Activated naive CD4-positive, alpha-beta T cell treated with anti-CD3 and anti-CD28 coated beads, Interleukin-2, amount 10 ng/mL, durations not matched to agents 7 days and 5 days (primary cell): ENCODE measurements around the gene ZBTB20.
"Not testable (repeated sequence)": the region's sequence is repeated elsewhere in the genome, so short reads cannot be mapped to it uniquely, and the experiment has no call there.

Experiments used
- CTCF ChIA-PET: fragments of 350-600 bp; sonication (Branson Sonifier 250); formaldehyde crosslinking; loops from one replicate; lab custom pipeline; 2021; ENCODE audit warnings: antibody characterized with exemption; lab: Charles Lee
- DNase-seq: peaks from one replicate; pipeline ENCODE4 v3.0.0-alpha.2; 2020
- H3K27ac Mint-ChIP-seq: one replicate; pipeline ENCODE4 v1.8.0; 2021; ENCODE audit warnings: mild to moderate bottlenecking, moderate library complexity, mixed read lengths
- H3K27me3 Mint-ChIP-seq: one replicate; pipeline ENCODE4 v1.8.0; 2021; ENCODE audit warnings: mild to moderate bottlenecking, mixed read lengths
- H3K36me3 Mint-ChIP-seq: one replicate; pipeline ENCODE4 v1.8.0; 2021; ENCODE audit warnings: mixed read lengths
- H3K4me1 Mint-ChIP-seq: one replicate; pipeline ENCODE4 v1.8.0; 2021; ENCODE audit warnings: mixed read lengths
- H3K4me3 Mint-ChIP-seq: one replicate; pipeline ENCODE4 v1.8.0; 2021; ENCODE audit warnings: mild to moderate bottlenecking, moderate library complexity, mixed read lengths
- H3K9me3 Mint-ChIP-seq: one replicate; pipeline ENCODE4 v1.8.0; 2021; ENCODE audit warnings: mixed read lengths

The ZBTB20 gene

GRCh38 chr3:115113367-115113766 lies 33.7 kb downstream of the ZBTB20 start:
- DNase-seq = no peak
- Mint-ChIP-seq H3K27me3 (no peaks in the 10 kb centered on the region), H3K4me1 (no peaks in the 10 kb centered on the region), H3K27ac (no peak overlapping the region), H3K9me3 (no peaks in the 10 kb centered on the region), H3K4me3 (no peak overlapping the region), H3K36me3 (no peaks in the 10 kb centered on the region)
- CTCF ChIA-PET = no interaction called here

- Mint-ChIP-seq H3K4me1 (no peaks in the 10 kb centered on the region), H3K27me3 (no peaks in the 10 kb centered on the region), H3K9me3 (peaks cover 2% of the 10 kb centered on the region), H3K4me3 (no peak overlapping the region), H3K27ac (no peak overlapping the region), H3K36me3 (peaks cover 4% of the 10 kb centered on the region)
- CTCF ChIA-PET = interaction anchor here (0.6 kb wide), 1 partner anchor 700 kb away, joined by 3 read pairs; no protein-coding TSS in a partner anchor
- no peak for DNase-seq
Observed at GRCh38 chr3:115111632-115112031, 35.5 kb downstream of the ZBTB20 start.

DNA sequence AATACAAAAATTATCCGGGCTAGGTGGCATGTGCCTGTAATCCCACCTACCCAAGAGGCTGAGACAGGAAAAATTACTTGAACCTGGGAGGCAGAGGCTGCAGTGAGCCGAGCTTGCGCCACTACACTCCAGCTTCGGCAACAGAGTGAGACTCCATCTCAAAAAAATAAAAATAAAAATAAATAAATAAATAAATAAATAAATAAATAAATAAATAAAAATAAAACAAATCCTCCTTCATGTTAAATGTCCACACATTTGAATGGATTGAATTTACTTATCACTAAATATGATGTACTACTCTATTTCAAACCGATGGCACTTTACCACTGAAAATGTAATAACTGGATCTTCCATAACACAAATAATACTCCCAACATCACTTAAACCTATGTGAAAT lies 36.3 kb downstream of the ZBTB20 start:
- CTCF ChIA-PET = no interaction called here
- no peak for DNase-seq
- Mint-ChIP-seq H3K27ac (no peak overlapping the region), H3K27me3 (no peaks in the 10 kb centered on the region), H3K4me3 (no peak overlapping the region), H3K9me3 (peaks cover 2% of the 10 kb centered on the region), H3K4me1 (no peaks in the 10 kb centered on the region), H3K36me3 (peaks cover 4% of the 10 kb centered on the region)

- CTCF ChIA-PET = interaction anchor here (0.7 kb wide), 1 partner anchor 25 kb away, joined by 4 read pairs; no protein-coding TSS in a partner anchor
- H3K4me3 Mint-ChIP-seq, H3K27me3 Mint-ChIP-seq, H3K9me3 Mint-ChIP-seq, DNase-seq, H3K27ac Mint-ChIP-seq, H3K4me1 Mint-ChIP-seq, H3K36me3 Mint-ChIP-seq: not testable (repeated sequence)
Observed at GRCh38 chr3:115110066-115110465, 37.0 kb downstream of the ZBTB20 start.

- Mint-ChIP-seq H3K4me3 (no peak overlapping the region), H3K27ac (no peak overlapping the region), H3K27me3 (no peaks in the 10 kb centered on the region), H3K9me3 (peaks cover 2% of the 10 kb centered on the region), H3K4me1 (no peaks in the 10 kb centered on the region), H3K36me3 (peaks cover 11% of the 10 kb centered on the region)
- CTCF ChIA-PET = no interaction called here
- DNase-seq = no peak
Observed at GRCh38 chr3:115108614-115109013, 38.5 kb downstream of the ZBTB20 start.

DNA sequence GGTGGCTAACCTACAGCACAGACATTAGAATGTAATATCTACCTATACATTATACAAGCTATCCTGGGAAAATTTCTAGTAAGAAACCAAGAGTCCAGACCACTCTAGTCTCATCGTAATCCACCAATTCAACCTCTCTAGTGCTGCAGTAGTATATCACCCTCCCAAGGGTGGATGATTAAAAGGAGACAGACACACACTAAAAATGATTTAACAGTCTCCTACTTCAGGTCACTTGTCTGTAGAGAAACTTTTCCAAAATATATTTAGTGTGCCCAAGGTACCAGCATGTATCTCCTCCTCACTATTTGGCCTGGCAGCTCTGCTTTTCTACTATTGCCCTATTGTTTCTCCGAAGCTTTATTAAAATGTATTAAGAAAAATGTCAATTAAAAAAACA lies 45.0 kb downstream of the ZBTB20 start:
- Mint-ChIP-seq H3K36me3 (peaks cover 7% of the 10 kb centered on the region), H3K27me3 (no peaks in the 10 kb centered on the region), H3K4me1 (peaks cover 21% of the 10 kb centered on the region), H3K9me3 (no peaks in the 10 kb centered on the region), H3K27ac (no peak overlapping the region), H3K4me3 (no peak overlapping the region)
- CTCF ChIA-PET = interaction anchor here (1.5 to 2.7 kb wide), 3 partner anchors 10 to 591 kb away, joined by 3 to 13 read pairs (median 4); no protein-coding TSS in a partner anchor
- no peak for DNase-seq

- H3K4me3 Mint-ChIP-seq = peak overlapping the region; percentile 65
- H3K36me3 Mint-ChIP-seq = peaks cover 7% of the 10 kb centered on the region
- CTCF ChIA-PET = interaction anchor here (1.5 to 2.7 kb wide), 4 partner anchors 9 to 592 kb away, joined by 3 to 13 read pairs (median 6); no protein-coding TSS in a partner anchor
- H3K9me3 Mint-ChIP-seq = no peaks in the 10 kb centered on the region
- no peak for DNase-seq
- H3K27me3 Mint-ChIP-seq = no peaks in the 10 kb centered on the region
- H3K4me1 Mint-ChIP-seq = peaks cover 21% of the 10 kb centered on the region
- H3K27ac Mint-ChIP-seq = peak overlapping the region; percentile 76
Observed at GRCh38 chr3:115100806-115101205, 46.3 kb downstream of the ZBTB20 start.

GRCh38 chr3:115099986-115100571 lies 47.0 kb downstream of the ZBTB20 start:
- peak overlapping the region; percentile 76 for H3K27ac Mint-ChIP-seq
- DNase-seq = peak; percentile 40
- H3K36me3 Mint-ChIP-seq = peaks cover 7% of the 10 kb centered on the region
- no peaks in the 10 kb centered on the region for H3K27me3 Mint-ChIP-seq
- no peaks in the 10 kb centered on the region for H3K9me3 Mint-ChIP-seq
- peak overlapping the region; percentile 65 for H3K4me3 Mint-ChIP-seq
- CTCF ChIA-PET = interaction anchor here (0.8 to 2.7 kb wide), 3 partner anchors 8 to 69 kb away, joined by 5 to 13 read pairs (median 9); no protein-coding TSS in a partner anchor
- H3K4me1 Mint-ChIP-seq = peaks cover 21% of the 10 kb centered on the region

DNA sequence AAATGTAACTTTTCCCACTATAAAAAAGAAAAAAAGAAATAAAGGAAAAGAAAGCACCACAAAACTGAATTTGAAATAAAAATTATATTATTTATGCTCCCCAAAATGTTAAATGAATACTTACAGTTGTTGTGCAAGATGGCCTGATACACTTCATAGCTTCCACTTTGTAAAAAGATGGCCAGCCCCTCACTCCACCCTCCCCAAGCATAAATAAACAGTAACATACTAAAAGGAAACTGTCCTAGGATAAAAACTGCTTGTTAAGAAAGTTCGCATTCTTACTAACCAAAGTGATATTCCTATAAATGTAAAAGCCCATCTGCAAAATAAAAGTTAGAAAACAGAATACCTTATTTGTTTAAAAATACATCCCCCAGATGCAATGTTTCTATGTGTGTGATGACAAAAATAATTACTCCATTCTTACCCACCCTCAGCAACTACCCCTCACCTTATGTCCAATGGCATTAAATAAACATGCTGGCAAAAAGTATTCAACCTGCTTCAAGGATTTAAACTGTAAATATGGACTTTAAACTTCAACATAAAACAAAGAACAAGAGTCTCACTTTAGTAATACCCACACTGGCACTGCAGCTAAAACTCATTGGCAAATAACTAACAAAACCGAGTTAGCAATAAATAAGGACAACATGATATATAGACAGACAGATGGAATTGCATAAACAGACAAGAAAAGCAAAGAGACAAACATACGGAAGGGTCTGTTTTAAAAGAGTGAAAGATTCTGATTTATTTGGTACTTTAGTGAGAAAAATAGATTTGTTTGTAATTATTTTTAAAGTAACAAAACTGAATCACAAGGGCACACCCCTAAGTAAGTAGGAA lies 47.7 kb downstream of the ZBTB20 start:
- DNase-seq = no peak
- peaks cover 5% of the 10 kb centered on the region for H3K36me3 Mint-ChIP-seq
- peak overlapping the region; percentile 65 for H3K4me3 Mint-ChIP-seq
- peaks cover 21% of the 10 kb centered on the region for H3K4me1 Mint-ChIP-seq
- no peaks in the 10 kb centered on the region for H3K9me3 Mint-ChIP-seq
- peak overlapping the region; percentile 67 for H3K27ac Mint-ChIP-seq
- no peaks in the 10 kb centered on the region for H3K27me3 Mint-ChIP-seq
- CTCF ChIA-PET = interaction anchor here (0.8 to 2.7 kb wide), 2 partner anchors 7 to 47 kb away, joined by 5 to 13 read pairs; no protein-coding TSS in a partner anchor

DNA sequence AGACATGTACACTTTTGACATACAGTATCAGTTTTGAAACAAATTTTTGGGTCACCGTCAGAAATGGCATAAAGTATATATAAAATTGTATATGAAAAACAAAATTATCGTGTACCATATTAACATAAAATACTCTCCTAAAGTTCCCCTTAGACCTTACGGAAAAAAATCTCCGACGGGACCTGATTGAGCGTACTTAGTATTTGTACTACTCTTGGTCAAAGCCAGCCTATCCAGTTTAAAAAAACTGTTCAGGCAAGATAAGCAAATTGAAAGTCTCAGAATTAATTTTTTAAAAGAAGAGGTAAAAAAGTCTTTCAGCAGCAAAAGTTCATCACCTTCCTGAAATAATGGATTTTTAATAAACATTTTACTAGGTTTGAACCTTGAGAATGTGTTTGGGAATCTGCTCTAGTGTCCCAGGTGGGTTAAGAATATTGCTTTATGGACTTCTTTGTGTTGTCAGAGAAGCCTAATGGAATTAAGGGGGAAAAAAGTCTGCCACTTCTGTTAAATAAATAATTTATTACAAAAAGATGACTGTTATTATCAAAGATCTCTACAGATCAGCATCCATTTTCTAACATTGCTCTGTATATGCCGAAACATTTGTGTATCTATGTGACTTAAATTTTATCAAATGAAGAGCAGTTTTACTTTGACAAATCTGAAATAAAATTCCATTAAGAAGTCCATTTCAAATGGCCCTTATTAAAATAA lies 48.6 kb downstream of the ZBTB20 start:
- Mint-ChIP-seq H3K27ac (no peak overlapping the region), H3K4me3 (no peak overlapping the region), H3K36me3 (no peaks in the 10 kb centered on the region), H3K9me3 (no peaks in the 10 kb centered on the region), H3K27me3 (no peaks in the 10 kb centered on the region), H3K4me1 (peaks cover 21% of the 10 kb centered on the region)
- CTCF ChIA-PET = no interaction called here
- DNase-seq = no peak

GRCh38 chr3:115095236-115095635 lies 51.9 kb downstream of the ZBTB20 start:
- Mint-ChIP-seq H3K27ac (no peak overlapping the region), H3K36me3 (no peaks in the 10 kb centered on the region), H3K9me3 (no peaks in the 10 kb centered on the region), H3K4me3 (no peak overlapping the region), H3K27me3 (no peaks in the 10 kb centered on the region), H3K4me1 (peaks cover 10% of the 10 kb centered on the region)
- DNase-seq = no peak
- CTCF ChIA-PET = interaction anchor here (1.0 to 4.6 kb wide), 2 partner anchors 72 to 598 kb away, joined by 3 to 53 read pairs; no protein-coding TSS in a partner anchor

DNA sequence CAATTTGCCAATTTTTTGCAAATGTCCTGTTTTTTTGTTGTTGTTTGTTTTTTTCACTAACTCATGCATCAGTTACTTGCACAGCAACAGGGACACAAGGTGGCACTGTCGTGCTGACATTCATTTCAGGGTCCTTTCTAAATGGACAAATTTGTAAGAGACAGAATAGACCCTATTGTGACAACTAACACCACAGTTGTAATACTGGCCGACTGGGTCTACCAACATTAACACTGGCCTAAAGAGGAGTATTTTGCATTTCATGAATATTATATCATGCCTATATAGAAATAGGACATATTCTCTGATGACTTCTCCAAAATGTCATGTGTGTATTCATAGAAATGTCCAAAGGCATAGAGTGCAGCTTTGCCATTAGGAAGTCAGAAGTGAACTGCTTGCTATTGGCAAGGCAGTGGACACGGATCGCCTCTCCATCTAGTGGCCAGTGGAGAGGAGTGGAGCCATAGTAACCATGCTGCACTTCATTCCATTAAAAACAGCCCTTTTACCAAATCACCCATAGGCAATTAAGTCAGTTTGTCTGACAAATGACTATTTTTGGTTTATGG lies 54.8 kb downstream of the ZBTB20 start:
- CTCF ChIA-PET = interaction anchor here (0.6 to 4.6 kb wide), 17 partner anchors 9 to 692 kb away, joined by 3 to 53 read pairs (median 3); no protein-coding TSS in a partner anchor
- Mint-ChIP-seq H3K4me1 (no peaks in the 10 kb centered on the region), H3K4me3 (no peak overlapping the region), H3K27me3 (no peaks in the 10 kb centered on the region), H3K27ac (no peak overlapping the region), H3K9me3 (no peaks in the 10 kb centered on the region), H3K36me3 (no peaks in the 10 kb centered on the region)
- peak; percentile 75 for DNase-seq

GRCh38 chr3:115090712-115091111 lies 56.4 kb downstream of the ZBTB20 start:
- CTCF ChIA-PET = interaction anchor here (1.0 to 4.6 kb wide), 5 partner anchors 10 to 603 kb away, joined by 3 to 53 read pairs (median 5); no protein-coding TSS in a partner anchor
- peaks cover 2% of the 10 kb centered on the region for H3K4me1 Mint-ChIP-seq
- H3K27ac Mint-ChIP-seq = no peak overlapping the region
- H3K9me3 Mint-ChIP-seq = no peaks in the 10 kb centered on the region
- no peaks in the 10 kb centered on the region for H3K27me3 Mint-ChIP-seq
- DNase-seq = no peak
- H3K4me3 Mint-ChIP-seq = no peak overlapping the region
- no peaks in the 10 kb centered on the region for H3K36me3 Mint-ChIP-seq
